ENCODE data around the gene HTR2C. TPM values are rescaled to one million over a fixed set of nuclear protein-coding genes. Genes with fewer than 3 reads are reported as not detected.

Gene HTR2C
- total and polyA plus RNA-seq, 4 donors, result not detected

GRCh38 chrX:114782925-114783324 is 199.0 kb downstream of the HTR2C start:
- H3K9me3 ChIP-seq (ENCODE audit: control insufficient read depth, low read length), result peaks cover 2% of the 10 kb centered on the region
- DNase-seq (no peak), ATAC-seq (ENCODE audit: low FRiP score) (no peak)
- WGBS, 2 donors, result 35 to 72% methylated on average over 1 of the region's 1 CpG
- no peaks in the 10 kb centered on the region for H3K27me3 ChIP-seq (ENCODE audit: control insufficient read depth in 1 of 2, insufficient read depth in 2 of 2, low read length in 1 of 2)
- no peak overlapping the region for H3K27ac ChIP-seq (ENCODE audit: low read depth in 1 of 2, low read length in 2 of 2)
- H3K4me3 ChIP-seq (ENCODE audit: low read length in 2 of 2), result no peak overlapping the region
- no peaks in the 10 kb centered on the region for H3K36me3 ChIP-seq (ENCODE audit: control insufficient read depth in 1 of 2, insufficient read depth in 2 of 2, low read length in 1 of 2)
- H3K4me1 ChIP-seq (ENCODE audit: control insufficient read depth in 1 of 2, insufficient read depth in 2 of 2, low read length in 2 of 2), result no peaks in the 10 kb centered on the region
- intact Hi-C loops (cut with DNase I), result no loop called here

DNA sequence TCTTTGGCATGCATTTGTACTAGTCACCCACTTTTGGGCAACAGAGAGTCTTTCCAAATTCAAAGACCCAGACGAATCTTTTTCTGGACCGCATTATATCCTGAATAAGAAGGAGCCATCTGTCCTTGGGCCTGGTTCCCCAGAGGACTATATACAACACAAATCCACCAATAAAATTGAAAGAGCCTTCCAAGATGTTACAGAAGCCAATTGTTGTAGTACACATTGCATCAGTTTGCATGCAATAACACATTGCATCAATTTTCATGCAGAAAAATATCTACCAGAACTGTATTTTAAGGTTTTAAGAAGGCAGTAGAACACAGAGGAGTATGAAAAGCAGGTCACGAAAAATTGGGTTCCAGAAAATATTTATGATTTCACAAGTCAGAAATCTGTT is 203.2 kb downstream of the HTR2C start:
- no peak for ATAC-seq (ENCODE audit: low FRiP score)
- no peak overlapping the region for H3K4me3 ChIP-seq (ENCODE audit: low read length in 2 of 2)
- H3K27me3 ChIP-seq (ENCODE audit: control insufficient read depth in 1 of 2, insufficient read depth in 2 of 2, low read length in 1 of 2), result no peaks in the 10 kb centered on the region
- H3K36me3 ChIP-seq (ENCODE audit: control insufficient read depth in 1 of 2, insufficient read depth in 2 of 2, low read length in 1 of 2), result no peaks in the 10 kb centered on the region
- H3K27ac ChIP-seq (ENCODE audit: low read depth in 1 of 2, low read length in 2 of 2), result no peak overlapping the region
- no peak for DNase-seq
- WGBS, 2 donors, result 15 to 31% methylated on average over 3 of the region's 3 CpGs
- H3K9me3 ChIP-seq (ENCODE audit: control insufficient read depth, low read length), result peaks cover 2% of the 10 kb centered on the region
- intact Hi-C loops (cut with DNase I), result no loop called here
- H3K4me1 ChIP-seq (ENCODE audit: control insufficient read depth in 1 of 2, insufficient read depth in 2 of 2, low read length in 2 of 2), result no peaks in the 10 kb centered on the region

GRCh38 chrX:114797494-114797893 is 213.6 kb downstream of the HTR2C start:
- H3K27me3 ChIP-seq (ENCODE audit: control insufficient read depth in 1 of 2, insufficient read depth in 2 of 2, low read length in 1 of 2), result no peaks in the 10 kb centered on the region
- no peak overlapping the region for H3K27ac ChIP-seq (ENCODE audit: low read depth in 1 of 2, low read length in 2 of 2)

GRCh38 chrX:114798907-114799306 is 215.0 kb downstream of the HTR2C start:
- Histone ChIP-seq H3K27ac (ENCODE audit: low read depth in 1 of 2, low read length in 2 of 2) (no peak overlapping the region), H3K36me3 (ENCODE audit: control insufficient read depth in 1 of 2, insufficient read depth in 2 of 2, low read length in 1 of 2) (no peaks in the 10 kb centered on the region), H3K4me3 (ENCODE audit: low read length in 2 of 2) (no peak overlapping the region), H3K9me3 (ENCODE audit: control insufficient read depth, low read length) (no peaks in the 10 kb centered on the region), H3K4me1 (ENCODE audit: control insufficient read depth in 1 of 2, insufficient read depth in 2 of 2, low read length in 2 of 2) (peaks cover 0 to 4% of the 10 kb centered on the region in 2 donors), H3K27me3 (ENCODE audit: control insufficient read depth in 1 of 2, insufficient read depth in 2 of 2, low read length in 1 of 2) (no peaks in the 10 kb centered on the region)
- 61 to 63% methylated on average over 2 of the region's 2 CpGs for WGBS, 2 donors
- intact Hi-C loops (cut with DNase I), result no loop called here
- no peak for DNase-seq
- ATAC-seq (ENCODE audit: low FRiP score), result no peak

More at GRCh38 chrX:114797494-114797893, 213.6 kb downstream of the HTR2C start:
- intact Hi-C loops (cut with DNase I), result no loop called here
- no peak for DNase-seq
- 12 to 36% methylated on average over 1 of the region's 1 CpG for WGBS, 2 donors
- H3K4me3 ChIP-seq (ENCODE audit: low read length in 2 of 2), result no peak overlapping the region
- H3K9me3 ChIP-seq (ENCODE audit: control insufficient read depth, low read length), result no peaks in the 10 kb centered on the region
- H3K4me1 ChIP-seq (ENCODE audit: control insufficient read depth in 1 of 2, insufficient read depth in 2 of 2, low read length in 2 of 2), result peaks cover 0 to 4% of the 10 kb centered on the region in 2 donors
- no peak for ATAC-seq (ENCODE audit: low FRiP score)
- H3K36me3 ChIP-seq (ENCODE audit: control insufficient read depth in 1 of 2, insufficient read depth in 2 of 2, low read length in 1 of 2), result no peaks in the 10 kb centered on the region

- DNase-seq (no peak), ATAC-seq (ENCODE audit: low FRiP score) (no peak)
- Histone ChIP-seq H3K36me3 (ENCODE audit: control insufficient read depth in 1 of 2, insufficient read depth in 2 of 2, low read length in 1 of 2) (no peaks in the 10 kb centered on the region), H3K9me3 (ENCODE audit: control insufficient read depth, low read length) (no peaks in the 10 kb centered on the region), H3K4me1 (ENCODE audit: control insufficient read depth in 1 of 2, insufficient read depth in 2 of 2, low read length in 2 of 2) (peaks cover 0 to 4% of the 10 kb centered on the region in 2 donors), H3K27ac (ENCODE audit: low read depth in 1 of 2, low read length in 2 of 2) (no peak overlapping the region), H3K27me3 (ENCODE audit: control insufficient read depth in 1 of 2, insufficient read depth in 2 of 2, low read length in 1 of 2) (no peaks in the 10 kb centered on the region), H3K4me3 (ENCODE audit: low read length in 2 of 2) (no peak overlapping the region)
- 82 to 92% methylated on average over 4 of the region's 4 CpGs for WGBS, 2 donors
- intact Hi-C loops (cut with DNase I), result no loop called here
Measured at GRCh38 chrX:114800719-114801118, 216.8 kb downstream of the HTR2C start.

- H3K9me3 ChIP-seq (ENCODE audit: control insufficient read depth, low read length), result no peaks in the 10 kb centered on the region
- intact Hi-C loops (cut with DNase I), result no loop called here
- ATAC-seq (ENCODE audit: low FRiP score), result no peak
- no peak for DNase-seq
- no peaks in the 10 kb centered on the region for H3K27me3 ChIP-seq (ENCODE audit: control insufficient read depth in 1 of 2, insufficient read depth in 2 of 2, low read length in 1 of 2)
- no peak overlapping the region for H3K27ac ChIP-seq (ENCODE audit: low read depth in 1 of 2, low read length in 2 of 2)
- WGBS, 2 donors, result 39 to 53% methylated on average over 2 of the region's 2 CpGs
- H3K36me3 ChIP-seq (ENCODE audit: control insufficient read depth in 1 of 2, insufficient read depth in 2 of 2, low read length in 1 of 2), result no peaks in the 10 kb centered on the region
- no peak overlapping the region for H3K4me3 ChIP-seq (ENCODE audit: low read length in 2 of 2)
- H3K4me1 ChIP-seq (ENCODE audit: control insufficient read depth in 1 of 2, insufficient read depth in 2 of 2, low read length in 2 of 2), result no peaks in the 10 kb centered on the region
Measured at GRCh38 chrX:114819509-114819908, 235.6 kb downstream of the HTR2C start.

DNA sequence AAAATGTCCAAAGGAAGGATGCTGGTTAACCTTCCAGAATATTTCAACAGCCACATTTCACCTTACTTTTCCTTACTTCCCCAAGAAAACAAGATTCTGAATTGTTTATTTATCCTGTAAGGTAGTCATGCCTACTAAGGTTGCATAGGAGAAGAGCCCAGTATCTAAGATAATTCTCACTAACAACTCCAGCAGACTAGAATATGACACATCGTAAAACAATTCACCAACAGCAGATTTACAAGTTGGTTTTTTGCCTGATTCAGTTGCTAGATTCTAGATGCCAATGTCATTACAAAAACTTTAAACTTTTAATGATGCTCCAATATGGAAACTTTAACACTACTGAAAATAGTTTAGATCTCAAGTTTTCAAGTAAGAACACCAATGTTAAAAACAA is 257.2 kb downstream of the HTR2C start:
- Histone ChIP-seq H3K27me3 (ENCODE audit: control insufficient read depth in 1 of 2, insufficient read depth in 2 of 2, low read length in 1 of 2) (no peaks in the 10 kb centered on the region), H3K27ac (ENCODE audit: low read depth in 1 of 2, low read length in 2 of 2) (no peak overlapping the region), H3K36me3 (ENCODE audit: control insufficient read depth in 1 of 2, insufficient read depth in 2 of 2, low read length in 1 of 2) (no peaks in the 10 kb centered on the region), H3K4me3 (ENCODE audit: low read length in 2 of 2) (no peak overlapping the region), H3K9me3 (ENCODE audit: control insufficient read depth, low read length) (no peaks in the 10 kb centered on the region), H3K4me1 (ENCODE audit: control insufficient read depth in 1 of 2, insufficient read depth in 2 of 2, low read length in 2 of 2) (no peaks in the 10 kb centered on the region)
- intact Hi-C loops (cut with DNase I), result no loop called here
- WGBS, 2 donors, result 92 to 98% methylated on average over 1 of the region's 1 CpG
- ATAC-seq (ENCODE audit: low FRiP score) (no peak), DNase-seq (no peak)

DNA sequence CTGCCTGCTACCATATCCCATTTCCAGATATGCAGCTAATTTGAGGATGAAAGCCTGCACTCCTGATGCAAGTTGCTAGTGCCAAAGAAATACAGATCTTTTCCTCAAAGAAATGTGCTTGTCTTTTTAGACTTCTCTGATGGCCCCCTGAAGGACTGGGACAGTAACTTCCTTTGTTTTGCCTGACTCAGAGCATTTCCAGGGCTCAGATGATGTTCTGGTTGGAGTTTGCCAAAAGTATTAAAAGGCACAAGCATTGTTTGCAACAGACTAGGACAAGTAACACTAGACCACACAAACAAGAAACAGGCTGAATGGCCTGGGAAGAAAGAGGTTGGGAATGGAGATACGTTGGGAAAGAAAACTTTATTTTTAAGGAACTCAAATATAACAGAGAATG is 258.3 kb downstream of the HTR2C start:
- H3K9me3 ChIP-seq (ENCODE audit: control insufficient read depth, low read length), result no peaks in the 10 kb centered on the region

GRCh38 chrX:114889481-114889880 is 305.6 kb downstream of the HTR2C start:
- ATAC-seq (ENCODE audit: low FRiP score) (no peak), DNase-seq (no peak)
- Histone ChIP-seq H3K27me3 (ENCODE audit: control insufficient read depth in 1 of 2, insufficient read depth in 2 of 2, low read length in 1 of 2) (no peaks in the 10 kb centered on the region), H3K4me3 (ENCODE audit: low read length in 2 of 2) (no peak overlapping the region), H3K4me1 (ENCODE audit: control insufficient read depth in 1 of 2, insufficient read depth in 2 of 2, low read length in 2 of 2) (no peaks in the 10 kb centered on the region), H3K36me3 (ENCODE audit: control insufficient read depth in 1 of 2, insufficient read depth in 2 of 2, low read length in 1 of 2) (no peaks in the 10 kb centered on the region), H3K9me3 (ENCODE audit: control insufficient read depth, low read length) (no peaks in the 10 kb centered on the region), H3K27ac (ENCODE audit: low read depth in 1 of 2, low read length in 2 of 2) (no peak overlapping the region)
- WGBS, 2 donors, result 14 to 26% methylated on average over 1 of the region's 1 CpG
- intact Hi-C loops (cut with DNase I), result no loop called here

More for the DNA sequence above, 258.3 kb downstream of the HTR2C start:
- intact Hi-C loops (cut with DNase I), result no loop called here
- no peak for DNase-seq
- Histone ChIP-seq H3K4me1 (ENCODE audit: control insufficient read depth in 1 of 2, insufficient read depth in 2 of 2, low read length in 2 of 2) (no peaks in the 10 kb centered on the region), H3K4me3 (ENCODE audit: low read length in 2 of 2) (no peak overlapping the region), H3K27ac (ENCODE audit: low read depth in 1 of 2, low read length in 2 of 2) (no peak overlapping the region), H3K36me3 (ENCODE audit: control insufficient read depth in 1 of 2, insufficient read depth in 2 of 2, low read length in 1 of 2) (no peaks in the 10 kb centered on the region), H3K27me3 (ENCODE audit: control insufficient read depth in 1 of 2, insufficient read depth in 2 of 2, low read length in 1 of 2) (no peaks in the 10 kb centered on the region)
- no peak for ATAC-seq (ENCODE audit: low FRiP score)
- 46 to 49% methylated on average over 1 of the region's 1 CpG for WGBS, 2 donors
